SK-N-SH (cell line): ENCODE data around the gene ANKRD16. TPM values are rescaled to one million over a fixed set of nuclear protein-coding genes. Genes with fewer than 3 reads are reported as not detected.
"Not testable (repeated sequence)": the region's sequence is repeated elsewhere in the genome, so short reads cannot be mapped to it uniquely, and the experiment has no call there.

Source experiments
- CTCF ChIA-PET: fragments of 300-600, 350-600 bp; formaldehyde crosslinking; extraction: SDS; loops from one replicate; lab custom pipeline; 2021; lab: Yijun Ruan, JAX
- POLR2A ChIA-PET: fragments of 350-600 bp; sonication (Branson Sonifier 250); formaldehyde crosslinking; extraction: SDS; loops from one replicate; lab custom pipeline; 2020; ENCODE audit warnings: antibody characterized with exemption, inconsistent platforms; lab: Yijun Ruan, JAX
- DNase-seq: peaks from one replicate; pipeline ENCODE4 v3.0.0; 2012
- H2AFZ ChIP-seq: fragments of 200-600 bp; sonication (generic); 2 replicates; pipeline ENCODE4 v1.8.1; 2016; ENCODE audit warnings: antibody characterized with exemption, mild to moderate bottlenecking, low read depth
- H3F3A ChIP-seq: fragments of 200-600 bp; sonication (generic); replicated peaks from 2 replicates; pipeline ENCODE3; 2016; ENCODE audit warnings: antibody characterized with exemption, mild to moderate bottlenecking; ENCODE audit not compliant: insufficient read depth
- H3K27ac ChIP-seq, 2 experiments: fragments of 200-500 bp in 1 of 2; fragments of 200-600 bp in 1 of 2; sonication (Bioruptor generic) in 1 of 2; sonication (generic), shearing (Covaris generic) in 1 of 2; 2 replicates each; pipeline versions ENCODE4 v1.5.1 to v1.6.1; 2014 to 2016; ENCODE audit warnings: low read depth in 2 of 2, inconsistent platforms in 1 of 2, low read length in 1 of 2, mild to moderate bottlenecking in 1 of 2, mixed read lengths in 1 of 2
- H3K27me3 ChIP-seq: fragments of 200-600 bp; sonication (generic), shearing (Covaris generic); 2 replicates; pipeline ENCODE4 v1.6.1; 2016; ENCODE audit warnings: mixed run types; ENCODE audit not compliant: insufficient read depth
- H3K36me3 ChIP-seq, 2 experiments: fragments of 200-500 bp in 1 of 2; fragments of 200-600 bp in 1 of 2; sonication (Bioruptor generic) in 1 of 2; sonication (generic) in 1 of 2; replicated peaks in 1 of 2; 2 replicates each; pipeline versions ENCODE3 to v1.5.1; 2014 to 2016; ENCODE audit warnings: low read length in 1 of 2, mild to moderate bottlenecking in 1 of 2; ENCODE audit not compliant: insufficient read depth in 2 of 2, control insufficient read depth in 1 of 2
- H3K4me1 ChIP-seq, 2 experiments: fragments of 200-500 bp in 1 of 2; fragments of 200-600 bp in 1 of 2; sonication (Bioruptor generic) in 1 of 2; sonication (generic), shearing (Covaris generic) in 1 of 2; 2 replicates each; pipeline versions ENCODE4 v1.5.1 to v1.6.1; 2014 to 2016; ENCODE audit warnings: low read depth in 1 of 2, low read length in 1 of 2, mixed run types in 1 of 2; ENCODE audit not compliant: insufficient read depth in 2 of 2, control insufficient read depth in 1 of 2
- H3K4me2 ChIP-seq: fragments of 200-600 bp; sonication (generic), shearing (Covaris generic); 2 replicates; pipeline ENCODE4 v1.6.1; 2017; ENCODE audit warnings: mixed run types
- H3K4me3 ChIP-seq, 2 experiments: fragments of 200-500 bp in 1 of 2; fragments of 200-600 bp in 1 of 2; sonication (Bioruptor generic) in 1 of 2; sonication (generic), shearing (Covaris generic) in 1 of 2; 2 replicates each; pipeline versions ENCODE4 v1.5.1 to v1.8.1; 2014 to 2016; ENCODE audit warnings: low read depth in 2 of 2, inconsistent platforms in 1 of 2, low read length in 1 of 2, mild to moderate bottlenecking in 1 of 2, mixed read lengths in 1 of 2, moderate library complexity in 1 of 2
- H3K79me2 ChIP-seq: fragments of 200-600 bp; sonication (generic); 2 replicates; pipeline ENCODE4 v1.8.1; 2017; ENCODE audit warnings: mild to moderate bottlenecking; ENCODE audit not compliant: insufficient read depth
- H3K9ac ChIP-seq: fragments of 200-600 bp; sonication (generic); 2 replicates; pipeline ENCODE4 v1.6.1; 2017; ENCODE audit warnings: mixed run types
- H3K9me2 ChIP-seq: fragments of 200-600 bp; sonication (generic); 2 replicates; pipeline ENCODE4 v1.6.1; 2017; ENCODE audit warnings: mixed run types
- H3K9me3 ChIP-seq: fragments of 200-600 bp; sonication (generic); 2 replicates; pipeline ENCODE4 v1.6.1; 2017; ENCODE audit warnings: mixed run types, mild to moderate bottlenecking, moderate library complexity
- H4K20me1 ChIP-seq: fragments of 200-600 bp; sonication (generic); 2 replicates; pipeline ENCODE4 v1.6.1; 2017; ENCODE audit warnings: mild to moderate bottlenecking, mixed run types; ENCODE audit not compliant: insufficient read depth
- EZH2phosphoT487 ChIP-seq: fragments of 200-600 bp; sonication (generic); IDR thresholded peaks from 2 replicates; pipeline ENCODE4 v1.6.1; 2017; ENCODE audit warnings: low read depth, mixed run types, mild to moderate bottlenecking, antibody characterized with exemption, moderate library complexity, borderline replicate concordance
- FOSL2 ChIP-seq: IDR thresholded peaks from 2 replicates; pipeline ENCODE4 v1.4.0; 2012; ENCODE audit warnings: low read depth, mild to moderate bottlenecking, moderate library complexity, borderline replicate concordance
- GABPA ChIP-seq: IDR thresholded peaks from 2 replicates; pipeline ENCODE4 v1.4.0; 2012; ENCODE audit warnings: low read depth, mild to moderate bottlenecking
- JUND ChIP-seq: IDR thresholded peaks from 2 replicates; pipeline ENCODE4 v1.4.0; 2012
- MEF2A ChIP-seq: IDR thresholded peaks from 2 replicates; pipeline ENCODE4 v1.4.0; 2012; ENCODE audit warnings: low read depth, borderline replicate concordance
- NFIC ChIP-seq: IDR thresholded peaks from 2 replicates; pipeline ENCODE4 v1.4.0; 2012; ENCODE audit warnings: borderline replicate concordance
- NRF1 ChIP-seq: IDR thresholded peaks from 2 replicates; pipeline ENCODE4 v1.6.1; 2012; ENCODE audit warnings: low read depth, mild to moderate bottlenecking, low read length
- POLR2AphosphoS5 ChIP-seq: IDR thresholded peaks from 2 replicates; pipeline ENCODE4 v1.6.1; 2012; ENCODE audit warnings: low read depth, low read length
- YY1 ChIP-seq: IDR thresholded peaks from 2 replicates; pipeline ENCODE4 v1.4.0; 2012; ENCODE audit warnings: low read depth, mild to moderate bottlenecking
- WGBS: methylation state at CpG from one replicate; pipeline ENCODE4 v1.1.6; 2017; ENCODE audit warnings: low lambda C conversion rate; 5-methylcytosine and 5-hydroxymethylcytosine counted together
- polyA plus RNA-seq, 3 experiments: library from polyadenylated mRNA; depleted of rRNA; stranded (reverse); fragments of >200 nt; gene quantifications; 2 replicates each; pipeline ENCODE4 v1.2.3, GENCODE V29; 2012
- TF ChIP-seq, protein P1 (sequence below): IDR thresholded peaks from 2 replicates; pipeline ENCODE4 v1.4.0; 2012; ENCODE audit warnings: low read depth, borderline replicate concordance
- TF ChIP-seq, protein P2 (sequence below): IDR thresholded peaks from 2 replicates; pipeline ENCODE4; 2012
- TF ChIP-seq, protein P3 (sequence below): IDR thresholded peaks from 2 replicates; pipeline ENCODE4 v1.4.0; 2012; ENCODE audit warnings: low read depth, borderline replicate concordance

ANKRD16 gene
- polyA plus RNA-seq, 1 of the 3 experiments (the other 2 are of a cell fraction) = 9.9 TPM

DNA sequence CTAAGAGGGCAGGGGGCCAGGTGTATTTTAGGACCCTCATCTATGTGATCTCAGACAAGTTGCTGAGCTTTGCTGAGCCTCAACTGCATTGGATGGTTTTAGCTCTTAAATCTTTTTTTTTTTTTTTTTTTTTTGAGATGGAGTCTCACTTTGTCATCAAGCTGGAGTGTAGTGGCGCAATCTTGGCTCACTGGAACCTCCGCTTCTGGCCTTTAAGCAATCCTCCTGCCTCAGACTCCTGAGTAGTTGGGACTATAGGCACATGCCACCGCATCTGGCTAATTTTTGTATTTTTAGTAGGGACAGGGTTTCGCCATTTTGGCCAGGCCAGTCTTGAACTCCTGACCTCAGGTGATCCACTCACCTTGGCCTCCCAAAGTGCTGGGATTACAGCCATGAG is 43.0 kb downstream of the ANKRD16 start:
- 96% methylated on average over 4 of the region's 4 CpGs for WGBS
- DNase-seq, H3K4me1 ChIP-seq, H3K79me2 ChIP-seq, POLR2A ChIA-PET, H3K9me2 ChIP-seq, H3K4me3 ChIP-seq, H3K9ac ChIP-seq, H3K9me3 ChIP-seq, H4K20me1 ChIP-seq, H3F3A ChIP-seq, H3K27me3 ChIP-seq, H3K4me2 ChIP-seq, H3K36me3 ChIP-seq: not testable (repeated sequence)
- CTCF ChIA-PET = interaction anchor here (1.0 to 1.1 kb wide), 2 partner anchors 13 to 413 kb away, joined by 3 read pairs; no protein-coding TSS in a partner anchor
- Histone ChIP-seq H2AFZ (peak overlapping the region; percentile 52; the same call in 1 of the 2 replicates), H3K27ac (peak overlapping the region in 1 of 2 experiments; percentile 25; a peak in 1 of 4 replicates)

DNA sequence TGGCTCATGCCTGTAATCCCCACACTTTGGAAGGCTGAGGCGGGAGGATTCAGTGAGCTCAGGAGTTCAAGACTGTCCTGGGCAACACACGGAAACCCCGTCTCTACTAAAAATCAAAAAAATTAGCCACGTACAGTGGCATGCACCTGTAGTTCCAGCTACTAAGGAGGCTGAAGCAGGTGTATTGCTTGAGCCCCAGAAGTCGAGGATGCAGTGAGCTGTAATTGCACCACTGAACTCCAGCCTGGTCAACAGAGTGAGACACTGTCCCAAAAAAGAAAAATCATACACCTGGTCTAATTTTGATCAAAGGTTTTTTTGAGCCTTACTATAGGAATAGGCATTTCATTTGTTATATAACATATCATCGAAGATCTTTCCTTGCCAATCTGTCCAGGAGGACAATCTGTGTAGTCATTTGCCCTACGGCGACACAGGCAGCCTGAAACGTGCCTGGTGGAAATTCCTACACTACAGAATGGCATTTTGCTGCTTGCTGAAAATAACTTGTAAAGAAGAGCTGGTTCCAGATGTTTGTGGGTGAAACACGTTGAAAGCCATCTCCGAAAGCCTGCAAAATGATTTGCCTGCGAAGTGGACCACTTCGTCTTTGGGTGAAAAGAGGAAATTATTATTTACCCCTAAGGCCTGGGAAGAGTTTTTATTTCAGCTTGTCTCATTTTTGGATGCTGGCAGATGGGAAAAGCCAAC is 45.2 kb downstream of the ANKRD16 start:
- WGBS = 77% methylated on average over 13 of the region's 13 CpGs
- ChIA-PET POLR2A (interaction anchor here (0.6 to 1.1 kb wide), 2 partner anchors 31 to 210 kb away, joined by 4 to 5 read pairs; no protein-coding TSS in a partner anchor), CTCF (interaction anchor here (1.5 to 1.6 kb wide), 2 partner anchors 26 to 181 kb away, joined by 3 to 4 read pairs; no protein-coding TSS in a partner anchor)
- Histone ChIP-seq H3K27ac (no peak overlapping the region), H3K9me2 (no peaks in the 10 kb centered on the region), H3K27me3 (no peaks in the 10 kb centered on the region), H3F3A (no peaks in the 10 kb centered on the region), H3K4me1 (no peaks in the 10 kb centered on the region; a peak in 1 of 4 replicates), H4K20me1 (no peaks in the 10 kb centered on the region), H3K9ac (no peak overlapping the region), H3K9me3 (no peaks in the 10 kb centered on the region), H2AFZ (no peak overlapping the region), H3K79me2 (no peaks in the 10 kb centered on the region), H3K4me3 (no peak overlapping the region), H3K4me2 (no peak overlapping the region), H3K36me3 (no peaks in the 10 kb centered on the region)
- TF ChIP-seq EZH2phosphoT487 (no peak), NRF1 (no peak), FOSL2 (no peak), YY1 (no peak), POLR2AphosphoS5 (no peak), NFIC (no peak), MEF2A (no peak), GABPA (no peak), JUND (no peak)
- TF ChIP-seq, protein P1, sequence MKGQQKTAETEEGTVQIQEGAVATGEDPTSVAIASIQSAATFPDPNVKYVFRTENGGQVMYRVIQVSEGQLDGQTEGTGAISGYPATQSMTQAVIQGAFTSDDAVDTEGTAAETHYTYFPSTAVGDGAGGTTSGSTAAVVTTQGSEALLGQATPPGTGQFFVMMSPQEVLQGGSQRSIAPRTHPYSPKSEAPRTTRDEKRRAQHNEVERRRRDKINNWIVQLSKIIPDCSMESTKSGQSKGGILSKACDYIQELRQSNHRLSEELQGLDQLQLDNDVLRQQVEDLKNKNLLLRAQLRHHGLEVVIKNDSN = no peak
- TF ChIP-seq, protein P2, sequence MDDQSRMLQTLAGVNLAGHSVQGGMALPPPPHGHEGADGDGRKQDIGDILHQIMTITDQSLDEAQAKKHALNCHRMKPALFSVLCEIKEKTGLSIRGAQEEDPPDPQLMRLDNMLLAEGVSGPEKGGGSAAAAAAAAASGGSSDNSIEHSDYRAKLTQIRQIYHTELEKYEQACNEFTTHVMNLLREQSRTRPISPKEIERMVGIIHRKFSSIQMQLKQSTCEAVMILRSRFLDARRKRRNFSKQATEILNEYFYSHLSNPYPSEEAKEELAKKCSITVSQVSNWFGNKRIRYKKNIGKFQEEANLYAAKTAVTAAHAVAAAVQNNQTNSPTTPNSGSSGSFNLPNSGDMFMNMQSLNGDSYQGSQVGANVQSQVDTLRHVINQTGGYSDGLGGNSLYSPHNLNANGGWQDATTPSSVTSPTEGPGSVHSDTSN = no peak
- TF ChIP-seq, protein P3, sequence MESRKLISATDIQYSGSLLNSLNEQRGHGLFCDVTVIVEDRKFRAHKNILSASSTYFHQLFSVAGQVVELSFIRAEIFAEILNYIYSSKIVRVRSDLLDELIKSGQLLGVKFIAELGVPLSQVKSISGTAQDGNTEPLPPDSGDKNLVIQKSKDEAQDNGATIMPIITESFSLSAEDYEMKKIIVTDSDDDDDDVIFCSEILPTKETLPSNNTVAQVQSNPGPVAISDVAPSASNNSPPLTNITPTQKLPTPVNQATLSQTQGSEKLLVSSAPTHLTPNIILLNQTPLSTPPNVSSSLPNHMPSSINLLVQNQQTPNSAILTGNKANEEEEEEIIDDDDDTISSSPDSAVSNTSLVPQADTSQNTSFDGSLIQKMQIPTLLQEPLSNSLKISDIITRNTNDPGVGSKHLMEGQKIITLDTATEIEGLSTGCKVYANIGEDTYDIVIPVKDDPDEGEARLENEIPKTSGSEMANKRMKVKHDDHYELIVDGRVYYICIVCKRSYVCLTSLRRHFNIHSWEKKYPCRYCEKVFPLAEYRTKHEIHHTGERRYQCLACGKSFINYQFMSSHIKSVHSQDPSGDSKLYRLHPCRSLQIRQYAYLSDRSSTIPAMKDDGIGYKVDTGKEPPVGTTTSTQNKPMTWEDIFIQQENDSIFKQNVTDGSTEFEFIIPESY = no peak
- no peak for DNase-seq
